LNCaP clone FGC (cell line): ENCODE data around the gene RRAGA.
"Not testable (repeated sequence)": the region's sequence is repeated elsewhere in the genome, so short reads cannot be mapped to it uniquely, and the experiment has no call there.

Experiments
- DNase-seq: peaks from one replicate; pipeline ENCODE4 v3.0.0-alpha.2; 2011; ENCODE audit warnings: low read depth
- H3K4me3 ChIP-seq: 2 replicates; pipeline ENCODE4 v1.5.1; 2011; ENCODE audit warnings: mild to moderate bottlenecking, low read depth, low read length, control low read depth
- TF ChIP-seq, protein P1 (sequence below): IDR thresholded peaks from 2 replicates; pipeline ENCODE4 v1.5.1; 2012; ENCODE audit warnings: mild to moderate bottlenecking; ENCODE audit not compliant: control insufficient read depth, insufficient read depth; ENCODE audit errors: extremely low read depth

Gene RRAGA

DNA sequence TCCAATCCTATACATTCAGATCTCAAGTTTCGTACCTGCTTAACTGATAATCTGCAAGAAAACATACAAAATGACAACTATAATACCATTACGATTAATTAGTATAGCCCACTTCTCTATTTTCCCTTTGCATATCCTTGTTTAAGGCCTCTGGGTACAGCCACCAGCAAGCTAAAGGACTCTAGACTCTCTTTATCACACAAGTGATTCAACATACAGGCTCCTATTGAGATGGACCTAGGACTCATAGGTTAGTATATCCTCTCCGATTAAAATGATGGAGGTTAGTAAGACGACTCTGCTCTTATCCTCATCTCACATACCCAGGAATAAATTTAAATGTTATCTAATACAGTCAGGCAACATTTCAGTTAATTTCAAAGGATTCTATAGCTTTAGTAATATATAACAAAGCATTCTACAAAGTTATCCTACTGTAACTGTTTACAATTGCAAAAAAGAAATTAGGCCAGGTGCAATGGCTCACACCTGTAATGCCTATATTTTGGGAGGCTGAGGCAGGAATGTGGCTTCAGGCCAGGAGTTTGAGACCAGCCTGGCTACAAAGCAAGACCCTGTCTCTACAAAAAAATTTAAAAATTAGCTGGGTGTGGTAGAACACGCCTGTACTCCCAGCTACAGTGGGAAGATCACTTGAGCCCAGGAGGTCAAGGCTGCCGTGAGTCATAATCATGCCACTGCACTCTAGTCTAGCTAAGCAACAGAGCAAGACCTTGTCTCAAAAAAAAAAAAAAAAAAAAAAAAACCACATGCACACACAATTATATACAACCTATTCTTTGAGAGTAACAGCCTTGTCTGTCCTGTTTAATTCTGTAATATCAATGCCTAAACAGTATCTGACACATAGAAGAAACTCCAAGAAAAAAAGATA, 38.1 kb downstream of the RRAGA start:
- TF ChIP-seq, protein P1, sequence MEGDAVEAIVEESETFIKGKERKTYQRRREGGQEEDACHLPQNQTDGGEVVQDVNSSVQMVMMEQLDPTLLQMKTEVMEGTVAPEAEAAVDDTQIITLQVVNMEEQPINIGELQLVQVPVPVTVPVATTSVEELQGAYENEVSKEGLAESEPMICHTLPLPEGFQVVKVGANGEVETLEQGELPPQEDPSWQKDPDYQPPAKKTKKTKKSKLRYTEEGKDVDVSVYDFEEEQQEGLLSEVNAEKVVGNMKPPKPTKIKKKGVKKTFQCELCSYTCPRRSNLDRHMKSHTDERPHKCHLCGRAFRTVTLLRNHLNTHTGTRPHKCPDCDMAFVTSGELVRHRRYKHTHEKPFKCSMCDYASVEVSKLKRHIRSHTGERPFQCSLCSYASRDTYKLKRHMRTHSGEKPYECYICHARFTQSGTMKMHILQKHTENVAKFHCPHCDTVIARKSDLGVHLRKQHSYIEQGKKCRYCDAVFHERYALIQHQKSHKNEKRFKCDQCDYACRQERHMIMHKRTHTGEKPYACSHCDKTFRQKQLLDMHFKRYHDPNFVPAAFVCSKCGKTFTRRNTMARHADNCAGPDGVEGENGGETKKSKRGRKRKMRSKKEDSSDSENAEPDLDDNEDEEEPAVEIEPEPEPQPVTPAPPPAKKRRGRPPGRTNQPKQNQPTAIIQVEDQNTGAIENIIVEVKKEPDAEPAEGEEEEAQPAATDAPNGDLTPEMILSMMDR, result no peak
- no peak overlapping the region for H3K4me3 ChIP-seq
- no peak for DNase-seq

DNA sequence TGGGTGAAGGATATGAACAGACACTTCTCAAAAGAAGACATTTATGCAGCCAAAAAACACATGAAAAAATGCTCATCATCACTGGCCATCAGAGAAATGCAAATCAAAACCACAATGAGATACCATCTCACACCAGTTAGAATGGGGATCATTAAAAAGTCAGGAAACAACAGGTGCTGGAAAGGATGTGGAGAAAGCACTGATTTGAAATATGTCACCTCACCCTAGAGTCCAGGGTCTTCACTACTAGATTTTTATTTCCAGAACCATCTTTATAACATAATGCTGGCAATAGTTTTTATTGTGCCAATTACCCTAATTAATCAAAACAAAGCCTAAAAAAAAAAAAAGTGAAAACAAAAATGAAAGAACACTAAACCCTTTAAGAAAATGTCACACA, 48.2 kb downstream of the RRAGA start:
- not testable (repeated sequence) for DNase-seq, H3K4me3 ChIP-seq
